KOPT-K1 (cell line): ENCODE data around the gene PPP1R36.
"Not testable (repeated sequence)": the region's sequence is repeated elsewhere in the genome, so short reads cannot be mapped to it uniquely, and the experiment has no call there.

Source experiments
- H3K27ac ChIP-seq: fragments of 200-600 bp; sonication (generic); 2 replicates; pipeline ENCODE4 v1.5.1; 2016; ENCODE audit warnings: antibody characterized with exemption, mild to moderate bottlenecking, low read depth, low read length; ENCODE audit not compliant: poor library complexity, severe bottlenecking
- H3K36me3 ChIP-seq: fragments of 200-600 bp; sonication (generic); 2 replicates; pipeline ENCODE4 v1.5.1; 2017; ENCODE audit warnings: antibody characterized with exemption, mild to moderate bottlenecking, low read length, moderate library complexity; ENCODE audit not compliant: insufficient read depth
- H3K9me3 ChIP-seq: fragments of 200-600 bp; sonication (generic); 2 replicates; pipeline ENCODE4 v1.5.1; 2017; ENCODE audit warnings: antibody characterized with exemption, low read length, mild to moderate bottlenecking; ENCODE audit not compliant: insufficient read depth, poor library complexity, severe bottlenecking

Gene PPP1R36

GRCh38 chr14:64510825-64511671 is 38.7 kb upstream of the PPP1R36 start:
- Histone ChIP-seq H3K27ac (peak overlapping the region; percentile 11), H3K9me3 (no peaks in the 10 kb centered on the region), H3K36me3 (peaks cover 21% of the 10 kb centered on the region)

GRCh38 chr14:64513271-64513670 is 36.5 kb upstream of the PPP1R36 start:
- Histone ChIP-seq H3K9me3 (no peaks in the 10 kb centered on the region), H3K27ac (no peak overlapping the region), H3K36me3 (peaks cover 21% of the 10 kb centered on the region)

- Histone ChIP-seq H3K27ac (no peak overlapping the region), H3K36me3 (peaks cover 21% of the 10 kb centered on the region), H3K9me3 (no peaks in the 10 kb centered on the region)
These were observed 34.7 kb upstream of the PPP1R36 start for GRCh38 chr14:64515053-64515452.

DNA sequence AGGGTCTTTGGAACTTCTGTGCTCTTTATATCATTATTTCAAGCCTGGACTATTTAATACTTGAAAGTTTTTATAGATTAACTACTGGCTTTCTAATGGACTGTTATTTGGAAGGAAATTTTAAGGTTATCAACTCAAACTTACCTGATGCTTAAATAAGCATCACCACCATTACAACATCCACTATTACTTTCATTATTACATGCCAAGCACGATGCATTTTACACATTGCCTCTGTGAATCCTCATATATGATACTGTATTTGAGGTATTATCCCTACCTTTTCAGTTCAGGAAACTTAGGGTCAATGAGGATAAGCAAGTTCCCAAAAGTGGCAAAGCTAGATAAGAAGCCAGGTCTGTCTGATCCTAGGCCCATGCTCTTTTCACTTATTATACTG is 32.8 kb upstream of the PPP1R36 start:
- H3K27ac ChIP-seq, result no peak overlapping the region
- H3K9me3 ChIP-seq, result no peaks in the 10 kb centered on the region
- peaks cover 26% of the 10 kb centered on the region for H3K36me3 ChIP-seq

- not testable (repeated sequence) for H3K9me3 ChIP-seq, H3K27ac ChIP-seq
- H3K36me3 ChIP-seq, result peaks cover 33% of the 10 kb centered on the region
These were observed 32.1 kb upstream of the PPP1R36 start for GRCh38 chr14:64517667-64518066.

DNA sequence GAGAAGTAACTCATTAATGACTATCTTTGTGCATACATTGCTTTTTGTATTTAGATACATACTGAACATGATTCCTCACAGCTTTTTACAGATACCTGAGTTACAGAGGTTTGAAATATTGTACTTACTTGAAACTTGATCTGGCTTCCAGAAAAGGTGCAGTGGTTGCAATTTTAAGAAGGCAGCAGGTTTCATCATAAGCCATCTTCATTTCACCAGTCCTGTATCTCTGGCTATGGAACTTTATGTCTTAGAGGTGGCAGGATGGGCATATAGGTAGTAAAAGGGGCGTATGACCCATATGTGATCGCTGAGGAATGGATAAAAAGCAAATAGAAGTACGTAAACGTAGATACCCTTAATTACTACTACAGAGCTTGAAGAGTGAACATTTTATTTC is 31.5 kb upstream of the PPP1R36 start:
- Histone ChIP-seq H3K9me3 (no peaks in the 10 kb centered on the region), H3K36me3 (peaks cover 35% of the 10 kb centered on the region), H3K27ac (no peak overlapping the region)

GRCh38 chr14:64520699-64521098 is 29.1 kb upstream of the PPP1R36 start:
- Histone ChIP-seq H3K9me3 (no peaks in the 10 kb centered on the region), H3K36me3 (peaks cover 46% of the 10 kb centered on the region), H3K27ac (no peak overlapping the region)

DNA sequence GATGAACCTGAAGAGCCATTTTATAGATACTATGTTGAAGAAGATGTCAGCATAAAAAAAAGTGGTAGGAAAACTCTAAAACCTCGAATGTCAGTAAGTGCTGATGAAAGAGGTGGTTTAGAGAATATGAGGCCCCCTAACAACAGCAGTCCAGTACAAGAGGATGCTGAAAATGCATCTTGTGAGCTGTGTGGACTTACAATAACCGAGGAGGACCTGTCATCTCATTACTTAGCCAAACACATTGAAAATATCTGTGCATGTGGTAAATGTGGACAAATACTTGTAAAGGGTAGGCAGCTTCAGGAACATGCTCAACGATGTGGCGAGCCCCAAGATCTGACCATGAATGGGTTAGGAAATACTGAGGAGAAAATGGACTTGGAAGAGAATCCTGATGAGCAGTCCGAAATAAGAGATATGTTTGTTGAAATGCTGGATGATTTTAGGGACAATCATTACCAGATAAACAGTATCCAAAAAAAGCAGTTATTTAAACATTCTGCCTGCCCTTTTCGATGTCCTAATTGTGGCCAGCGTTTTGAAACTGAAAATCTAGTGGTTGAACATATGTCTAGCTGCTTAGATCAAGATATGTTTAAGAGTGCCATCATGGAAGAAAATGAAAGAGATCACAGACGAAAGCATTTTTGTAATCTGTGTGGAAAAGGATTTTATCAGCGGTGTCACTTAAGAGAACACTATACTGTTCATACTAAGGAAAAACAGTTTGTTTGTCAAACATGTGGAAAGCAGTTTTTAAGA is 27.0 kb upstream of the PPP1R36 start:
- Histone ChIP-seq H3K36me3 (peaks cover 58% of the 10 kb centered on the region), H3K27ac (no peak overlapping the region), H3K9me3 (no peaks in the 10 kb centered on the region)

DNA sequence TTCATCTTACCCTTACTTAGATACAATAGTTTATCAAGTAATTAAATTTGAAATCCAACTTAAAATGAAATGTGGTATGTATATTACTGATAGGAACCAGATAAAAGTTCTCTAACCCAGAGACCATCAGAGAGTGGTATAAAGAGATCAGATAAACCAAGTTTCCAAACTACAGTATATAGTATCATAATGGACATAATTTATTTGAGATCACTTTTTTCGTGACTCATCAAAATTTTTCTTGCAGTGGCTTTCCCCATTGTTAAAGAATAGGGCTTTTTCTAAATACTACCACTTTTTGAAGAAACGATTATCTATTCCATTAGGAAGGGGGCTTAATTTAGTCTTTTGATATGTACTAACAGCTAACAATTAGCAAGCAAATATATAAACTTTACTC is 24.4 kb upstream of the PPP1R36 start:
- Histone ChIP-seq H3K36me3 (peaks cover 66% of the 10 kb centered on the region), H3K9me3 (no peaks in the 10 kb centered on the region), H3K27ac (no peak overlapping the region)

- H3K9me3 ChIP-seq, result no peaks in the 10 kb centered on the region
- H3K27ac ChIP-seq, result no peak overlapping the region
- peaks cover 11% of the 10 kb centered on the region for H3K36me3 ChIP-seq
These were observed 18.2 kb upstream of the PPP1R36 start for GRCh38 chr14:64531567-64531966.

GRCh38 chr14:64536488-64537245 is 13.1 kb upstream of the PPP1R36 start:
- no peaks in the 10 kb centered on the region for H3K36me3 ChIP-seq
- H3K27ac ChIP-seq, result no peak overlapping the region
- H3K9me3 ChIP-seq, result peaks cover 12% of the 10 kb centered on the region

DNA sequence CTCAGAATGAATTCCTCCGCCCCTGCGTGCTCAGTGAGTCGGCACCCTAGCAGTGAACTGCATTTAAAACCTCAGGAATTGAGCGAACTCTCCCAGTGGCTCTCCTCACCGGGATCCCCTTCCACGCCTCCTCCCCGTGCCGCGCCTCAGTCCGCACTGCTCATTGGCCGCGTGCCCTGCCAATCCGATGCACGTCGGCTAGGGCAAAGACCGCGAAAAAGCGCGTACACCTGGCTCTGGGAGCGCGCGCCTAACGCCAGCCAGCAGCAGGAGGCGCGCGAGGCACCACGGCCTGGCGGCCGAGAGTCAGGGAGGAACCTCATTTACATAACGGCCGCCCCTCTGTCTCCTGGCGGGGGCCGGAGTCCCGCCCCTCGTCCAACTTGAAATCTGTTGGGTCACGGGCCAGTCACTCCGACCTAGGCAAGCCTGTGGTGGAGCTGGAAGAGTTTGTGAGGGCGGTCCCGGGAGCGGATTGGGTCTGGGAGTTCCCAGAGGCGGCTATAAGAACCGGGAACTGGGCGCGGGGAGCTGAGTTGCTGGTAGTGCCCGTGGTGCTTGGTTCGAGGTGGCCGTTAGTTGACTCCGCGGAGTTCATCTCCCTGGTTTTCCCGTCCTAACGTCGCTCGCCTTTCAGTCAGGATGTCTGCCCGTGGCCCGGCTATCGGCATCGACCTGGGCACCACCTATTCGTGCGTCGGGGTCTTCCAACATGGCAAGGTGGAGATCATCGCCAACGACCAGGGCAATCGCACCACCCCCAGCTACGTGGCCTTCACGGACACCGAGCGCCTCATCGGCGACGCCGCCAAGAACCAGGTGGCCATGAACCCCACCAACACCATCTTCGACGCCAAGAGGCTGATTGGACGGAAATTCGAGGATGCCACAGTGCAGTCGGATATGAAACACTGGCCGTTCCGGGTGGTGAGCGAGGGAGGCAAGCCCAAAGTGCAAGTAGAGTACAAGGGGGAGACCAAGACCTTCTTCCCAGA is 9.3 kb upstream of the PPP1R36 start, which contains the start of gene HSPA2:
TSS of gene HSPA2 (plus strand) at position 534 of the 995 bp plus-strand sequence. CDS start at position 643, 109 bp downstream.
- Histone ChIP-seq H3K36me3 (no peaks in the 10 kb centered on the region), H3K27ac (peak within 1 kb of the TSS; percentile 57), H3K9me3 (peaks cover 18% of the 10 kb centered on the region)

- Histone ChIP-seq H3K36me3 (no peaks in the 10 kb centered on the region), H3K9me3 (peaks cover 18% of the 10 kb centered on the region), H3K27ac (no peak overlapping the region)
These were observed 8.3 kb upstream of the PPP1R36 start for GRCh38 chr14:64541261-64541971.
